ENCODE measurements around the gene NFXL1.

GRCh38 chr4:47838445-47838844 lies 75.9 kb downstream of the NFXL1 start:
- TF ChIP-seq CTCF (IDR thresholded peaks at IDR 0.05; ENCODE audit: insufficient read depth, low read depth, low read length) (no peak), EZH2 (IDR thresholded peaks at IDR 0.05; ENCODE audit: insufficient read depth, low read length) (no peak)
